Measurements from ENCODE around the gene TGFBR1.
"Not testable (repeated sequence)": the region's sequence is repeated elsewhere in the genome, so short reads cannot be mapped to it uniquely, and the experiment has no call there.

TGFBR1 gene

GRCh38 chr9:99193466-99193821 lies 88.5 kb downstream of the TGFBR1 start:
- H3K9me3 Mint-ChIP-seq = peaks cover 3% of the 10 kb centered on the region
- peaks cover 3% of the 10 kb centered on the region for H3K27me3 Mint-ChIP-seq (ENCODE audit: low read depth)
- H3K27ac Mint-ChIP-seq = no peak overlapping the region
- H3K4me1 Mint-ChIP-seq = peaks cover 6% of the 10 kb centered on the region
- no peaks in the 10 kb centered on the region for H3K36me3 Mint-ChIP-seq (ENCODE audit: low read depth)
- TF ChIP-seq, protein P1, sequence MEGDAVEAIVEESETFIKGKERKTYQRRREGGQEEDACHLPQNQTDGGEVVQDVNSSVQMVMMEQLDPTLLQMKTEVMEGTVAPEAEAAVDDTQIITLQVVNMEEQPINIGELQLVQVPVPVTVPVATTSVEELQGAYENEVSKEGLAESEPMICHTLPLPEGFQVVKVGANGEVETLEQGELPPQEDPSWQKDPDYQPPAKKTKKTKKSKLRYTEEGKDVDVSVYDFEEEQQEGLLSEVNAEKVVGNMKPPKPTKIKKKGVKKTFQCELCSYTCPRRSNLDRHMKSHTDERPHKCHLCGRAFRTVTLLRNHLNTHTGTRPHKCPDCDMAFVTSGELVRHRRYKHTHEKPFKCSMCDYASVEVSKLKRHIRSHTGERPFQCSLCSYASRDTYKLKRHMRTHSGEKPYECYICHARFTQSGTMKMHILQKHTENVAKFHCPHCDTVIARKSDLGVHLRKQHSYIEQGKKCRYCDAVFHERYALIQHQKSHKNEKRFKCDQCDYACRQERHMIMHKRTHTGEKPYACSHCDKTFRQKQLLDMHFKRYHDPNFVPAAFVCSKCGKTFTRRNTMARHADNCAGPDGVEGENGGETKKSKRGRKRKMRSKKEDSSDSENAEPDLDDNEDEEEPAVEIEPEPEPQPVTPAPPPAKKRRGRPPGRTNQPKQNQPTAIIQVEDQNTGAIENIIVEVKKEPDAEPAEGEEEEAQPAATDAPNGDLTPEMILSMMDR (IDR thresholded peaks at IDR 0.05; ENCODE audit: unreplicated experiment in 3 of 3) = no peak
- no peak overlapping the region for H3K4me3 Mint-ChIP-seq

GRCh38 chr9:99196484-99196883 lies 91.6 kb downstream of the TGFBR1 start:
- H3K4me1 Mint-ChIP-seq; H3K9me3 Mint-ChIP-seq; H3K36me3 Mint-ChIP-seq (ENCODE audit: low read depth); H3K4me3 Mint-ChIP-seq; H3K27ac Mint-ChIP-seq; H3K27me3 Mint-ChIP-seq (ENCODE audit: low read depth): not testable (repeated sequence)

DNA sequence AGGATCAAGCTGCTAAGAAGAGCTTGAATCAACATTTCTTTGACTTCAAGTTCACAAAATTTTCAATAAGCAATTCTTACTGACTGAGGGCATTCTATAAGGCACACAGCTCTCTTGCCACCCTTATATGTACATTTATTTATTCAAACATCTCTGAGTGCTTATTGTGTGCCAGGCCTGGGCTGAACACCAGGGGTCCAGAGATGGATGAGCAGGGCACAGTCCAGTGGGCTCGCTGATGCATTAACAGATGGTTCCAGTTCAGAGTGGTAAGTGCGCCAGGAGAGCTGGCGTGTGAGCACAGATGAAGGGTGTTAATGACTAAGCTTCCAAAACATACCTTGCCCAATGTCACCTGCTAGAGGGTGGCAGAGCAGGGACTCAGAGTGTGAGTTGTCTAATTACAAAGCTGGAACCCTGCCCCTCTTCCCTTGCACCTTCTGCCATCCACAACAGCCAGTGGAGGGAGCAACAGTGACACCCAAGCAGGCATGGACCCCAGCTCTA lies 92.3 kb downstream of the TGFBR1 start:
- Mint-ChIP-seq H3K27me3 (ENCODE audit: low read depth) (no peaks in the 10 kb centered on the region), H3K4me1 (no peaks in the 10 kb centered on the region), H3K9me3 (peaks cover 3% of the 10 kb centered on the region), H3K36me3 (ENCODE audit: low read depth) (no peaks in the 10 kb centered on the region), H3K27ac (no peak overlapping the region), H3K4me3 (no peak overlapping the region)
- TF ChIP-seq, protein P1 (IDR thresholded peaks at IDR 0.05; ENCODE audit: unreplicated experiment in 3 of 3) = no peak

DNA sequence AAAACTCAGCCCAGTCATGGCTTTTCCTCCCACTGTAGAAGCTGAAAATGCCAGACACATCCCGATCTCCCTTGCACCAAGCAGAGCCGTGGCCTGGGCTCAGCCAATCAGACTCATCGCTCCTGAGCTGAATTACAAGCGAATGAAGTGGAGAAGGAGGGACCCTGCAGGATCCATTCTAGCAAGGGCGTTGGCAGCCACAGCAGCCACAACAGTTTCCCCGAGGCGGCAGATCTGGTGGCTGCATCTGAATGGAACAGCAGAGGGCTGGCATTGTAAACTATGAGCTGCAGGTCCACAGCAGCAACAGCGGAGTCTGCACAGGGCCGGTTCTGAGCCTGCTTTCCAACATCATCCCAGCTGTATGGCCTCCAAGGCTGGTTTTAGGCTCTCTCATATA lies 93.1 kb downstream of the TGFBR1 start:
- Mint-ChIP-seq H3K27me3 (ENCODE audit: low read depth) (no peaks in the 10 kb centered on the region), H3K9me3 (peaks cover 3% of the 10 kb centered on the region), H3K36me3 (ENCODE audit: low read depth) (no peaks in the 10 kb centered on the region), H3K4me3 (no peak overlapping the region), H3K4me1 (no peaks in the 10 kb centered on the region), H3K27ac (no peak overlapping the region)
- TF ChIP-seq, protein P1 (IDR thresholded peaks at IDR 0.05; ENCODE audit: unreplicated experiment in 3 of 3) = no peak

DNA sequence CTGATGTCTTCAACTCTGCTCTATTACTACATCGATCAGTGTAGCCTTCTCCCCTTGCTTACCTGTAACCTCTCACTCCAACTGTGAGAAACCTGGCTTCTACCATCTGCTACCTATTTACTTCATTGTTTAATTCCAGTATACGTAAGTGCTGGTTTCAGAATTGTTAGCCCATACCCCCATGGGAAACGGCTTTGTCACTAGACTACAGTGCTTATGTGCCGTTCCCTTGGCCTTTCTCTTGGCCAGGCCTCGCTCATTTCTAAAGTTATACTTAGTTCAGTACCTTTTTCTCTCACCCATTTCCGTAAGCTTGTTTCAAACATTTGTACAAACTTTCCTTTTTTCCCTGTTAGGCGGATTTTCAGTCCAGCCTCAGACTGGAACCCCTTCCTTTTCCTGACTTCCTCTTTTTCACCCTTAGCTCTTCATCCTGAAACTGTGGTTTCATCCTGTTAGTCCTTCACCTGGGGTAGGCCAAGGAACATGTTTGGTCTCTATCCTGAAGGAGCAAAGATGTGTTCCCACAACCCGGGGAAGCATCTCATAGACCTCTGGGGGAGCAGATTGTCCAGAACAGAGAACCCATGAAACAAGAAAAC lies 95.1 kb downstream of the TGFBR1 start:
- H3K4me1 Mint-ChIP-seq = no peaks in the 10 kb centered on the region
- H3K9me3 Mint-ChIP-seq = peaks cover 3% of the 10 kb centered on the region
- no peaks in the 10 kb centered on the region for H3K27me3 Mint-ChIP-seq (ENCODE audit: low read depth)
- TF ChIP-seq, protein P1 (IDR thresholded peaks at IDR 0.05; ENCODE audit: unreplicated experiment in 3 of 3) = no peak
- H3K27ac Mint-ChIP-seq = no peak overlapping the region
- H3K4me3 Mint-ChIP-seq = no peak overlapping the region
- H3K36me3 Mint-ChIP-seq (ENCODE audit: low read depth) = no peaks in the 10 kb centered on the region

DNA sequence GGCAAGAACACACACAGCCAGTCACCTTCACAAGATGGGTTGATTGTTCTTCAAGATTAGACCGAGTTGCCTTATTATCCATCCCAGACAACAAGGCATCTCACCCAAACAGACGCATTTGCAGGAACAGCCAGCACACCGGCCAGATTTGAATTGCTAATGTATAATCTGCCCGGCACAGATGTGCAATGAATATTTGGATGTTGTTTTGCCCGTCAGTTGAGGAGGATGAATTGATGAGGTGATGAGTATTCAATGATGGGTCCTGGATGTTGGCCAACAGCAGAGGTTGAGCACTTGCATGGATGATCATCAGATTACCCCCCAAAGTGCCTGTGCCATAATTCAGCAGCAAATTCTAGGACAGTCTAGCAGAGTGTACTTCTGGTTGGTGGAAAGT lies 96.7 kb downstream of the TGFBR1 start:
- no peak overlapping the region for H3K4me3 Mint-ChIP-seq
- TF ChIP-seq, protein P1 (IDR thresholded peaks at IDR 0.05; ENCODE audit: unreplicated experiment in 3 of 3) = no peak
- no peaks in the 10 kb centered on the region for H3K36me3 Mint-ChIP-seq (ENCODE audit: low read depth)
- H3K4me1 Mint-ChIP-seq = no peaks in the 10 kb centered on the region
- H3K27ac Mint-ChIP-seq = no peak overlapping the region
- peaks cover 2% of the 10 kb centered on the region for H3K9me3 Mint-ChIP-seq
- H3K27me3 Mint-ChIP-seq (ENCODE audit: low read depth) = no peaks in the 10 kb centered on the region
